Common myeloid progenitor, CD34-positive (primary cell): ENCODE measurements around the gene KLF5.
A peak's percentile ranks its signal among the peaks of the same experiment; 100 is the strongest.

Experiments used
- CTCF ChIA-PET: fragments of 350-600 bp; sonication (Branson Sonifier 250); formaldehyde crosslinking; loops from one replicate; lab custom pipeline; 2021; ENCODE audit warnings: antibody characterized with exemption; lab: Charles Lee
- POLR2A ChIA-PET: fragments of 350-600 bp; sonication (Branson Sonifier 250); formaldehyde crosslinking; loops from one replicate; lab custom pipeline; 2021; ENCODE audit warnings: antibody characterized with exemption; lab: Charles Lee
- DNase-seq, 3 donors: peaks; one replicate each; pipeline versions ENCODE4 v3.0.0 to v3.0.0-alpha.2; 2013
- H3K27ac ChIP-seq, 2 experiments: 1 replicate in 1 of 2; 2 replicates in 1 of 2; pipeline ENCODE4 v1.7.0; 2013; ENCODE audit warnings: inconsistent platforms in 2 of 2, low read length in 2 of 2, mild to moderate bottlenecking in 2 of 2, low read depth in 1 of 2, moderate library complexity in 1 of 2; ENCODE audit not compliant: severe bottlenecking in 2 of 2, insufficient read depth in 1 of 2, poor library complexity in 1 of 2
- H3K27me3 ChIP-seq, 5 experiments: replicated peaks in 2 of 5; 1 replicate in 3 of 5; 2 replicates in 2 of 5; pipeline versions ENCODE4 v1.6.1 to v1.7.0; 2013; ENCODE audit warnings: low read length in 4 of 5, mild to moderate bottlenecking in 2 of 5, moderate library complexity in 2 of 5, inconsistent platforms in 1 of 5; ENCODE audit not compliant: insufficient read depth in 5 of 5, control insufficient read depth in 4 of 5
- H3K36me3 ChIP-seq, 4 experiments: 1 replicate in 2 of 4; 2 replicates in 2 of 4; pipeline versions ENCODE4 v1.6.1 to v1.7.0; 2013; ENCODE audit warnings: low read length in 3 of 4, control low read depth in 1 of 4, mild to moderate bottlenecking in 1 of 4; ENCODE audit not compliant: control insufficient read depth in 4 of 4, insufficient read depth in 4 of 4
- H3K4me1 ChIP-seq, 4 experiments: 1 replicate in 3 of 4; 2 replicates in 1 of 4; pipeline versions ENCODE4 v1.6.1 to v1.7.1; 2013; ENCODE audit warnings: low read length in 3 of 4, mild to moderate bottlenecking in 3 of 4, control low read depth in 1 of 4, inconsistent platforms in 1 of 4, moderate library complexity in 1 of 4; ENCODE audit not compliant: control insufficient read depth in 4 of 4, insufficient read depth in 4 of 4; ENCODE audit errors: control extremely low read depth in 1 of 4
- H3K4me3 ChIP-seq, 7 experiments: 1 replicate in 4 of 7; 2 replicates in 3 of 7; pipeline versions ENCODE4 v1.5.1 to v1.7.0; 2013; ENCODE audit warnings: mild to moderate bottlenecking in 7 of 7, low read length in 6 of 7, moderate library complexity in 6 of 7, inconsistent platforms in 2 of 7, low read depth in 2 of 7, control low read depth in 1 of 7; ENCODE audit not compliant: insufficient read depth in 4 of 7, control insufficient read depth in 1 of 7; ENCODE audit errors: extremely low read depth in 1 of 7
- H3K9me3 ChIP-seq, 5 experiments: 1 replicate in 4 of 5; 2 replicates in 1 of 5; pipeline versions ENCODE4 v1.6.1 to v1.7.1; 2013; ENCODE audit warnings: low read length in 4 of 5, mild to moderate bottlenecking in 2 of 5, inconsistent platforms in 1 of 5, low read depth in 1 of 5, moderate library complexity in 1 of 5; ENCODE audit not compliant: control insufficient read depth in 4 of 5, insufficient read depth in 2 of 5; ENCODE audit errors: control extremely low read depth in 1 of 5
- WGBS: methylation state at CpG from one replicate; pipeline ENCODE4 v1.1.5; 2013; ENCODE audit not compliant: insufficient coverage; 5-methylcytosine and 5-hydroxymethylcytosine counted together

The KLF5 gene

GRCh38 chr13:73062468-73062867 lies 3.7 kb downstream of the KLF5 start:
- 97% methylated on average over 5 of the region's 13 CpGs for WGBS
- POLR2A ChIA-PET: no interaction called here
- Histone ChIP-seq H3K27me3 (peaks cover 0 to 2% (median 0%) of the 10 kb centered on the region in 5 experiments), H3K4me1 (peaks cover 2 to 32% (median 13%) of the 10 kb centered on the region in 4 experiments), H3K36me3 (peaks cover 0 to 5% (median 0%) of the 10 kb centered on the region in 4 experiments), H3K4me3 (no peak overlapping the region), H3K27ac (no peak overlapping the region), H3K9me3 (no peaks in the 10 kb centered on the region)
- CTCF ChIA-PET: no interaction called here
- no peak for DNase-seq

GRCh38 chr13:73063166-73063565 lies 4.4 kb downstream of the KLF5 start:
- no peak overlapping the region for H3K27ac ChIP-seq
- no peak for DNase-seq
- POLR2A ChIA-PET: interaction anchor here (0.6 kb wide), 1 partner anchor 695 kb away, joined by 3 read pairs; no protein-coding TSS in a partner anchor
- CTCF ChIA-PET: interaction anchor here (0.6 kb wide), 1 partner anchor 1207 kb away, joined by 3 read pairs; no protein-coding TSS in a partner anchor
- H3K36me3 ChIP-seq: peaks cover 0 to 5% (median 0%) of the 10 kb centered on the region in 4 experiments
- H3K4me3 ChIP-seq: no peak overlapping the region
- no CpG with 5 or more reads among the region's 3 CpGs for WGBS
- peaks cover 2 to 30% (median 11%) of the 10 kb centered on the region in 4 experiments for H3K4me1 ChIP-seq
- no peaks in the 10 kb centered on the region for H3K9me3 ChIP-seq
- H3K27me3 ChIP-seq: peaks cover 0 to 2% (median 0%) of the 10 kb centered on the region in 5 experiments

GRCh38 chr13:73065036-73065435 lies 6.2 kb downstream of the KLF5 start:
- Histone ChIP-seq H3K4me3 (no peak overlapping the region), H3K27ac (no peak overlapping the region), H3K9me3 (no peaks in the 10 kb centered on the region), H3K36me3 (peaks cover 0 to 5% (median 0%) of the 10 kb centered on the region in 4 experiments), H3K27me3 (peaks cover 0 to 2% (median 0%) of the 10 kb centered on the region in 5 experiments), H3K4me1 (peaks cover 0 to 19% (median 4%) of the 10 kb centered on the region in 4 experiments)
- 83% methylated on average over 1 of the region's 2 CpGs for WGBS
- DNase-seq: peak in 2 of 3 donors; percentile 53 to 58
- ChIA-PET CTCF (interaction anchor here (1.3 kb wide), 1 partner anchor 8 kb away, joined by 3 read pairs; no protein-coding TSS in a partner anchor), POLR2A (no interaction called here)

- Histone ChIP-seq H3K4me1 (peaks cover 0 to 11% (median 0%) of the 10 kb centered on the region in 4 experiments), H3K4me3 (no peak overlapping the region), H3K27me3 (peaks cover 0 to under 1% (median 0%) of the 10 kb centered on the region in 5 experiments), H3K36me3 (peaks cover 0 to 5% (median 0%) of the 10 kb centered on the region in 4 experiments), H3K27ac (no peak overlapping the region), H3K9me3 (no peaks in the 10 kb centered on the region)
- ChIA-PET POLR2A (no interaction called here), CTCF (no interaction called here)
- DNase-seq: no peak
- 96% methylated on average over 6 of the region's 7 CpGs for WGBS
These were observed 7.0 kb downstream of the KLF5 start for GRCh38 chr13:73065665-73066340.

- Histone ChIP-seq H3K4me1 (peaks cover 0 to 18% (median 1%) of the 10 kb centered on the region in 4 experiments), H3K36me3 (no peaks in the 10 kb centered on the region), H3K27me3 (no peaks in the 10 kb centered on the region), H3K9me3 (no peaks in the 10 kb centered on the region), H3K27ac (no peak overlapping the region), H3K4me3 (no peak overlapping the region)
- CTCF ChIA-PET: interaction anchor here (0.8 kb wide), 1 partner anchor 74 kb away, joined by 3 read pairs; no protein-coding TSS in a partner anchor
- POLR2A ChIA-PET: interaction anchor here (0.9 kb wide), 1 partner anchor 10 kb away, joined by 4 read pairs; no protein-coding TSS in a partner anchor
- no peak for DNase-seq
- no CpG with 5 or more reads among the region's 1 CpG for WGBS
These were observed 10.5 kb downstream of the KLF5 start for GRCh38 chr13:73069206-73069805.

- Histone ChIP-seq H3K4me1 (peaks cover 0 to 18% (median 1%) of the 10 kb centered on the region in 4 experiments), H3K36me3 (no peaks in the 10 kb centered on the region), H3K9me3 (no peaks in the 10 kb centered on the region), H3K4me3 (no peak overlapping the region), H3K27ac (no peak overlapping the region), H3K27me3 (no peaks in the 10 kb centered on the region)
- 96% methylated on average over 4 of the region's 5 CpGs for WGBS
- CTCF ChIA-PET: interaction anchor here (2.9 kb wide), 1 partner anchor 11 kb away, joined by 16 read pairs; the partner anchor contains the start of gene KLF5
- no peak for DNase-seq
- POLR2A ChIA-PET: interaction anchor here (0.6 to 1.1 kb wide), 2 partner anchors 11 to 14 kb away, joined by 3 read pairs; partner anchors contain the start of gene KLF5
These were observed 11.8 kb downstream of the KLF5 start for GRCh38 chr13:73070451-73071098.
